ENCODE data around the gene ADAMTS7.
"Not testable (repeated sequence)": the region's sequence is repeated elsewhere in the genome, so short reads cannot be mapped to it uniquely, and the experiment has no call there.

Gene ADAMTS7

DNA sequence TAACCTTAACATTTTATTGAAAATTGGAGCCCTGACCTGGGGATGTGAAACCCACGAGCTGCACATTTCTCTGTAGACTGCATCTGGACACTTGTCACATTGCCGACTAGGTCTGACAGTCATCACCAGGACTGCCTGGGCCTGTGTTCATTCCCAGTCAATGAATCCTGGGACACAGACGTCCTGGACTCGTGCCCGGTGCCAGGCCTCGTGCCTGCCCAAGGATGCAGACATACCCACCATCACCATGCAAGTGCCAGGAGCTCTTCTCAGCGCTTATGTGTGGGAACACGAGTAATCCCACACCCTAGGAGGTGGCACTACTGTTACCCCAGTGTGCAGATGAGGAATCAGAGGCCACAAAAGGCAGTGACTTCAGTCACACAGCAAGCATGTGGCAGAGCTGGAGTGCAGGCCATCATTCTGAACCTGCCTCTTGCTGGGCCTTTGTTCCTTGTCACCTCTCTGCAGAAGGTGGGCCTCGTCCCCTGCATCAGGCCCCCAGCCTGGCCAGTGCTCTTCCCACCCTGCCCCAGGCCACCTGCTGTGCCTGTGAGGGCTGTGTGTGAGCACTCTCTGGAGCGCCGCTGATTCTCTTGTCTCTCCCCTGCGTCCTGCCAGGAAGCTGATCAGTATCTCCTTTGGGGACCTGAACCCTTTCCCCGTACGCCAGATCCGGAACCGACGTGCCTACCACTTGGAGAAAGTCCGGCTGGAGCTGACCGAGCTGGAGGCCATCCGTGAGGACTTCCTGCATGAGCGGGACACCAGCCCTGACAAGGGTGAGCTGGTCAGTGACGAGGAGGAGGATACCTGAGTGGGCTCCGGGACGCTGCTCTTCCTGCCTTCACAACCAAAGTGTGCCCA, 58.5 kb downstream of the ADAMTS7 start:
- TF ChIP-seq, protein P1, sequence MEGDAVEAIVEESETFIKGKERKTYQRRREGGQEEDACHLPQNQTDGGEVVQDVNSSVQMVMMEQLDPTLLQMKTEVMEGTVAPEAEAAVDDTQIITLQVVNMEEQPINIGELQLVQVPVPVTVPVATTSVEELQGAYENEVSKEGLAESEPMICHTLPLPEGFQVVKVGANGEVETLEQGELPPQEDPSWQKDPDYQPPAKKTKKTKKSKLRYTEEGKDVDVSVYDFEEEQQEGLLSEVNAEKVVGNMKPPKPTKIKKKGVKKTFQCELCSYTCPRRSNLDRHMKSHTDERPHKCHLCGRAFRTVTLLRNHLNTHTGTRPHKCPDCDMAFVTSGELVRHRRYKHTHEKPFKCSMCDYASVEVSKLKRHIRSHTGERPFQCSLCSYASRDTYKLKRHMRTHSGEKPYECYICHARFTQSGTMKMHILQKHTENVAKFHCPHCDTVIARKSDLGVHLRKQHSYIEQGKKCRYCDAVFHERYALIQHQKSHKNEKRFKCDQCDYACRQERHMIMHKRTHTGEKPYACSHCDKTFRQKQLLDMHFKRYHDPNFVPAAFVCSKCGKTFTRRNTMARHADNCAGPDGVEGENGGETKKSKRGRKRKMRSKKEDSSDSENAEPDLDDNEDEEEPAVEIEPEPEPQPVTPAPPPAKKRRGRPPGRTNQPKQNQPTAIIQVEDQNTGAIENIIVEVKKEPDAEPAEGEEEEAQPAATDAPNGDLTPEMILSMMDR (IDR thresholded peaks at IDR 0.05), result no peak
- H3K4me3 ChIP-seq (ENCODE audit: low read depth in 1 of 2, low read length in 1 of 2), result no peak overlapping the region
- no peak overlapping the region for H3K27ac ChIP-seq
- no peaks in the 10 kb centered on the region for H3K9me3 ChIP-seq
- no peaks in the 10 kb centered on the region for H3K36me3 ChIP-seq
- H3K27me3 ChIP-seq, result peaks cover 13% of the 10 kb centered on the region
- H3K4me1 ChIP-seq (ENCODE audit: control insufficient read depth in 1 of 2, insufficient read depth in 1 of 2, low read depth in 1 of 2, low read length in 1 of 2), result peaks cover 8 to 10% of the 10 kb centered on the region in 2 experiments

DNA sequence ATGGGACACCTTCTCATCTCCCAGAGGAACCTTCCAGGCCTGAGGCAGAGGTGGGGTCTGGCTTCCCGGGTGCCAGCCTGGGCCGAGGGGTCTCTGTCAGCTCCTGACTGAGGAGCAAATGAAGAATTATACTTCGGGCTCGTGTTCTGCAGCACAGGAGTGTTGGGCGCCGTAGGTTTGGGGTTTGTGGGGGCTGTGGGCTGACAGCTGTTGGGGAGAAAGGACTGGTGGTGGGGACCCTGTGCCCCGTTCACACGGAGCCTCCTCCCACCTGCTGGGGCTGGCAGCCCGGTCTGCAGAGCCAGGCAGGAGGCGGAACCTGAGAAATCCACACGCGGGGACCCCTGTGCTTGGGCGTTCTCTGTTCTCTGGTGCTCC, 59.7 kb downstream of the ADAMTS7 start:
- TF ChIP-seq, protein P1 (IDR thresholded peaks at IDR 0.05), result no peak

DNA sequence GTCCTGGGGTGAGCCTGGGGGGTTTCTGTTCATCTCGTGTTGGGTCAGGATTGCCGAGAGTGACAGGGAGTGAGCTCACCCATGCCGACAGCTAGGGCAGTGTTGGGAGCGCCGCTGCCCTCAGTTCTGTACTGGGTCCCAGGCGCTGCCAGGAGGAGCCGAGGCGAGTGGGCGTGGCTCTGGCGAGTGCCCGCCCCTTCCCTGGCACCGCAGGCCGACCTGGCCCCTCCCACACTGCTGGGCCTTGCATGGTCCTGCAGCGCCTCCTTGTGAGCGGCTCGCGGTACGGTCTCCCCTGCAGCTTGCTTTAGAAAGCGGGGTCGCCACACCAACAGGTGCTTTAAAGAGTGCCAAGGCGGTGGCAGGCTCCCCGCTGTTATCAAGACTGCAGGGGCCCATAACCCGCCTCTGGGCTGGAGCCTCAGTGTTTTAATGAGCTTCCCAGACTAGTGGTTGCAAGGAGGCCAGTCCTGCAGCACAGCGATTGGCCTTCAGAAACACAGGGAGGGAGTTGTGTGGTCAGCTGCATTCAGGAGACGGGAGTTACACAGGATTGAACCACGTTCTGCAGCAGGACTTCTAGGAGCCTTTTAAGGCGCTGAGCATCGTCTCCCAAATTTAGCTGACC, 60.2 kb downstream of the ADAMTS7 start:
- H3K27ac ChIP-seq; H3K36me3 ChIP-seq; H3K9me3 ChIP-seq; H3K4me1 ChIP-seq (ENCODE audit: control insufficient read depth in 1 of 2, insufficient read depth in 1 of 2, low read depth in 1 of 2, low read length in 1 of 2); H3K4me3 ChIP-seq (ENCODE audit: low read depth in 1 of 2, low read length in 1 of 2): not testable (repeated sequence)
- peaks cover 13% of the 10 kb centered on the region for H3K27me3 ChIP-seq
- TF ChIP-seq, protein P1 (IDR thresholded peaks at IDR 0.05), result peak; percentile 69

More for the DNA sequence above, 59.7 kb downstream of the ADAMTS7 start:
- Histone ChIP-seq H3K9me3 (no peaks in the 10 kb centered on the region), H3K4me3 (ENCODE audit: low read depth in 1 of 2, low read length in 1 of 2) (no peak overlapping the region), H3K27ac (no peak overlapping the region), H3K36me3 (no peaks in the 10 kb centered on the region), H3K27me3 (peaks cover 13% of the 10 kb centered on the region), H3K4me1 (ENCODE audit: control insufficient read depth in 1 of 2, insufficient read depth in 1 of 2, low read depth in 1 of 2, low read length in 1 of 2) (no peaks in the 10 kb centered on the region)

- TF ChIP-seq, protein P1 (IDR thresholded peaks at IDR 0.05), result no peak
- H3K4me3 ChIP-seq (ENCODE audit: low read depth in 1 of 2, low read length in 1 of 2), result no peak overlapping the region
- H3K27ac ChIP-seq, result no peak overlapping the region
- peaks cover 13% of the 10 kb centered on the region for H3K27me3 ChIP-seq
- no peaks in the 10 kb centered on the region for H3K9me3 ChIP-seq
- H3K4me1 ChIP-seq (ENCODE audit: control insufficient read depth in 1 of 2, insufficient read depth in 1 of 2, low read depth in 1 of 2, low read length in 1 of 2), result no peaks in the 10 kb centered on the region
- no peaks in the 10 kb centered on the region for H3K36me3 ChIP-seq
Measured at GRCh38 chr15:78750566-78750965, 60.7 kb downstream of the ADAMTS7 start.

DNA sequence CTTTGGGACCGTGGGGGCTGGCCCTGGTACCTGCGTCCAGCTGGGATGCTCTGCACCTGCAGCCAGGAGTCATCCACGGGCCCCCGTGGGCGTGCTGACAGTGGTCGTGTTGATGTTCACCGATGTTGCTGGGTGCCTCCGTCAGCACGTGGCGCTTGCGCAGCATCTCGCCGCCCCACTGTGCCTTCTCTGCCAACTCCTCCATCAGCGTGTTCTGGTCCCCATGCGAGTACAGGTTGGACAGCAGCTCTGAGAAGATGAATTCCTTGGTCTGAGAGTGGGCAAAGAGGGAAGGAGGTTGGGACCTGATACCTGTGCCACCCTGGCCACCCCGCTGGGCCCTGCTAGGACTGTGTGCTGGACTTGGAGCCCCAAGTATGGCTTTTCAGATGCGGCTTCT, 61.4 kb downstream of the ADAMTS7 start:
- H3K9me3 ChIP-seq, result no peaks in the 10 kb centered on the region
- H3K27ac ChIP-seq, result no peak overlapping the region
- H3K4me1 ChIP-seq (ENCODE audit: control insufficient read depth in 1 of 2, insufficient read depth in 1 of 2, low read depth in 1 of 2, low read length in 1 of 2), result no peaks in the 10 kb centered on the region
- no peaks in the 10 kb centered on the region for H3K36me3 ChIP-seq
- no peak overlapping the region for H3K4me3 ChIP-seq (ENCODE audit: low read depth in 1 of 2, low read length in 1 of 2)
- peaks cover 13% of the 10 kb centered on the region for H3K27me3 ChIP-seq
- TF ChIP-seq, protein P1 (IDR thresholded peaks at IDR 0.05), result no peak

GRCh38 chr15:78747877-78748276, 63.4 kb downstream of the ADAMTS7 start:
- H3K27me3 ChIP-seq, result peaks cover 13% of the 10 kb centered on the region
- not testable (repeated sequence) for H3K4me3 ChIP-seq (ENCODE audit: low read depth in 1 of 2, low read length in 1 of 2); H3K4me1 ChIP-seq (ENCODE audit: control insufficient read depth in 1 of 2, insufficient read depth in 1 of 2, low read depth in 1 of 2, low read length in 1 of 2); H3K27ac ChIP-seq; H3K9me3 ChIP-seq; H3K36me3 ChIP-seq

DNA sequence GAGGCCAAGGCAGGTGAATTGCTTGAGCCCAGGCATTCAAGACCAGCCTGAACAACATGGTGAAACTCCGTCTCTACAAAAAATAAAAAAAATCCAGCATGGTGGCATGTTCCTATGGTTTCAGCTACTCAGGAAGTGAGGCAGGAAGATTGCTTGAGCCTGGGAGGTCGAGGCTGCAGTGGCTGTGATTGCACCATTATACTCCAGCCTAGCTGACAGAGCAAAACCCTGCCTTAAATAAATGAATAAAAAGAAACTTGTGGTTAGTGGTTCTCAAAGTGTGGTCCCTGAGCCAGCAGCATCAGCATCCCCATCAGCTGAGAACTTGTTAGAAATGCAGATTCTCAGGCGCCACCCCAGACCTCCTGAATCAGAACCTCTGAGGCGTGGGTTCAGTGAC, 69.6 kb downstream of the ADAMTS7 start:
- H3K27ac ChIP-seq; H3K4me3 ChIP-seq (ENCODE audit: low read depth in 1 of 2, low read length in 1 of 2); H3K27me3 ChIP-seq; H3K9me3 ChIP-seq; H3K4me1 ChIP-seq (ENCODE audit: control insufficient read depth in 1 of 2, insufficient read depth in 1 of 2, low read depth in 1 of 2, low read length in 1 of 2); H3K36me3 ChIP-seq: not testable (repeated sequence)
